ELF-1 (cell line): Measurements from ENCODE around the gene IYD.

ENCODE experiments used
- DNase-seq: peaks from one replicate; pipeline ENCODE4 v3.0.0-alpha.2; 2016; ENCODE audit warnings: low read depth, low spot score

IYD gene

GRCh38 chr6:150394899-150395295 lies 26.1 kb downstream of the IYD start:
- DNase-seq: no peak

- peak; percentile 70 for DNase-seq
Measured at GRCh38 chr6:150395388-150396009, 26.7 kb downstream of the IYD start.

- DNase-seq: no peak
Measured at GRCh38 chr6:150403458-150404246, 34.8 kb downstream of the IYD start.

GRCh38 chr6:150406948-150407347 lies 38.1 kb downstream of the IYD start:
- no peak for DNase-seq

- DNase-seq: no peak
Measured at GRCh38 chr6:150408842-150409241, 40.0 kb downstream of the IYD start.

- DNase-seq: no peak
Measured at GRCh38 chr6:150409576-150410066, 40.8 kb downstream of the IYD start.

- DNase-seq: no peak
Measured at GRCh38 chr6:150410399-150410798, 41.6 kb downstream of the IYD start.

- DNase-seq: no peak
Measured at GRCh38 chr6:150410906-150411305, 42.1 kb downstream of the IYD start.

- no peak for DNase-seq
Measured at GRCh38 chr6:150412221-150412620, 43.4 kb downstream of the IYD start.

- no peak for DNase-seq
Measured at GRCh38 chr6:150413198-150413597, 44.4 kb downstream of the IYD start.

GRCh38 chr6:150413781-150414281 lies 45.0 kb downstream of the IYD start:
- no peak for DNase-seq

- DNase-seq: no peak
Measured at GRCh38 chr6:150416128-150416527, 47.3 kb downstream of the IYD start.

- no peak for DNase-seq
Measured at GRCh38 chr6:150417250-150417649, 48.4 kb downstream of the IYD start.

GRCh38 chr6:150417899-150418826 lies 49.4 kb downstream of the IYD start:
- DNase-seq: no peak

GRCh38 chr6:150418827-150419594 lies 50.2 kb downstream of the IYD start:
- peak; percentile 51 for DNase-seq

- DNase-seq: no peak
Measured at GRCh38 chr6:150420428-150420827, 51.6 kb downstream of the IYD start.

- no peak for DNase-seq
Measured at GRCh38 chr6:150420926-150421325, 52.1 kb downstream of the IYD start.

GRCh38 chr6:150425508-150425907 lies 56.7 kb downstream of the IYD start:
- DNase-seq: no peak

- DNase-seq: no peak
Measured at GRCh38 chr6:150426198-150426597, 57.4 kb downstream of the IYD start.

GRCh38 chr6:150427037-150427602 lies 58.3 kb downstream of the IYD start:
- no peak for DNase-seq

GRCh38 chr6:150427843-150428242 lies 59.0 kb downstream of the IYD start:
- DNase-seq: no peak
